HG03432 (cell line): ENCODE data around the gene HK1.
"Not testable (repeated sequence)": the region's sequence is repeated elsewhere in the genome, so short reads cannot be mapped to it uniquely, and the experiment has no call there.

ENCODE experiments used
- ATAC-seq: cut with Tn5 transposase; IDR thresholded peaks from one replicate; pipeline ENCODE4 v1.9.1; 2021; ENCODE audit warnings: mild to moderate bottlenecking, moderate library complexity; ENCODE audit not compliant: unreplicated experiment

The HK1 gene

GRCh38 chr10:69278446-69278963, at the start of gene HK1:
Gene HK1, plus strand, starts transcription at chr10:69278496.
- ATAC-seq = no peak

- ATAC-seq = no peak
Observed at GRCh38 chr10:69229616-69229916, 48.7 kb upstream of the HK1 start.

GRCh38 chr10:69230128-69230527, 48.2 kb upstream of the HK1 start:
- ATAC-seq = no peak

- ATAC-seq = no peak
Observed at GRCh38 chr10:69232252-69232651, 46.0 kb upstream of the HK1 start.

GRCh38 chr10:69232736-69233480, 45.4 kb upstream of the HK1 start:
- ATAC-seq = no peak

GRCh38 chr10:69234447-69234846, 43.8 kb upstream of the HK1 start:
- no peak for ATAC-seq

GRCh38 chr10:69237528-69238159, 40.7 kb upstream of the HK1 start:
- ATAC-seq = peak; percentile 89

- no peak for ATAC-seq
Observed at GRCh38 chr10:69239136-69239535, 39.2 kb upstream of the HK1 start.

- ATAC-seq = no peak
Observed at GRCh38 chr10:69239816-69240434, 38.4 kb upstream of the HK1 start.

GRCh38 chr10:69240455-69240854, 37.8 kb upstream of the HK1 start:
- no peak for ATAC-seq

GRCh38 chr10:69241575-69241974, 36.7 kb upstream of the HK1 start:
- ATAC-seq = no peak

GRCh38 chr10:69242040-69242851, 36.0 kb upstream of the HK1 start:
- no peak for ATAC-seq

- no peak for ATAC-seq
Observed at GRCh38 chr10:69242852-69243212, 35.5 kb upstream of the HK1 start.

GRCh38 chr10:69243817-69244216, 34.5 kb upstream of the HK1 start:
- no peak for ATAC-seq

GRCh38 chr10:69246036-69246435, 32.3 kb upstream of the HK1 start:
- ATAC-seq = no peak

- ATAC-seq = no peak
Observed at GRCh38 chr10:69246581-69247312, 31.5 kb upstream of the HK1 start.

GRCh38 chr10:69247313-69247710, 31.0 kb upstream of the HK1 start:
- ATAC-seq = no peak

- ATAC-seq = no peak
Observed at GRCh38 chr10:69248117-69248730, 30.1 kb upstream of the HK1 start.

- no peak for ATAC-seq
Observed at GRCh38 chr10:69250041-69250440, 28.3 kb upstream of the HK1 start.

GRCh38 chr10:69251417-69251816, 26.9 kb upstream of the HK1 start:
- ATAC-seq = not testable (repeated sequence)
